GM18499 (cell line): ENCODE results near the gene TSPAN13.

Source experiments
- ATAC-seq: cut with Tn5 transposase; IDR thresholded peaks from one replicate; pipeline ENCODE4 v1.9.1; 2021; ENCODE audit warnings: moderate number of reproducible peaks; ENCODE audit not compliant: insufficient read depth, unreplicated experiment

TSPAN13 gene

GRCh38 chr7:16770657-16771329 is 17.2 kb downstream of the TSPAN13 start:
- no peak for ATAC-seq

GRCh38 chr7:16773326-16773725 is 19.8 kb downstream of the TSPAN13 start:
- ATAC-seq: no peak

GRCh38 chr7:16773884-16774283 is 20.3 kb downstream of the TSPAN13 start:
- no peak for ATAC-seq

- no peak for ATAC-seq
Measured at GRCh38 chr7:16774294-16774693, 20.7 kb downstream of the TSPAN13 start.

GRCh38 chr7:16774986-16775385 is 21.4 kb downstream of the TSPAN13 start:
- ATAC-seq: no peak

GRCh38 chr7:16776053-16776452 is 22.5 kb downstream of the TSPAN13 start:
- ATAC-seq: no peak

GRCh38 chr7:16778476-16778875 is 24.9 kb downstream of the TSPAN13 start:
- no peak for ATAC-seq

- no peak for ATAC-seq
Measured at GRCh38 chr7:16779051-16779450, 25.5 kb downstream of the TSPAN13 start.

- ATAC-seq: no peak
Measured at GRCh38 chr7:16780596-16780995, 27.0 kb downstream of the TSPAN13 start.

GRCh38 chr7:16785321-16785720 is 31.8 kb downstream of the TSPAN13 start:
- ATAC-seq: no peak

GRCh38 chr7:16785846-16786245 is 32.3 kb downstream of the TSPAN13 start:
- no peak for ATAC-seq

GRCh38 chr7:16786257-16786656 is 32.7 kb downstream of the TSPAN13 start:
- no peak for ATAC-seq

- ATAC-seq: no peak
Measured at GRCh38 chr7:16787127-16787526, 33.6 kb downstream of the TSPAN13 start.

GRCh38 chr7:16791071-16791470 is 37.5 kb downstream of the TSPAN13 start:
- ATAC-seq: no peak

GRCh38 chr7:16791905-16792698 is 38.5 kb downstream of the TSPAN13 start:
- ATAC-seq: no peak

GRCh38 chr7:16794986-16795385 is 41.4 kb downstream of the TSPAN13 start:
- ATAC-seq: no peak

GRCh38 chr7:16795624-16796023 is 42.1 kb downstream of the TSPAN13 start:
- ATAC-seq: no peak

GRCh38 chr7:16801111-16801542 is 47.6 kb downstream of the TSPAN13 start:
- ATAC-seq: no peak

- ATAC-seq: no peak
Measured at GRCh38 chr7:16801579-16801978, 48.0 kb downstream of the TSPAN13 start.

GRCh38 chr7:16803125-16803524 is 49.6 kb downstream of the TSPAN13 start:
- no peak for ATAC-seq

GRCh38 chr7:16803881-16804673 is 50.5 kb downstream of the TSPAN13 start:
- no peak for ATAC-seq
